ENCODE results near the gene RFT1. TPM values are rescaled to one million over a fixed set of nuclear protein-coding genes. Genes with fewer than 3 reads are reported as not detected.

Gene RFT1
- total RNA-seq, 1 donor from 2014 or later: 27.7 TPM

GRCh38 chr3:53129344-53129743 is 891 bp downstream of the RFT1 start:
- peak overlapping the region; percentile 99 for H3K27ac Mint-ChIP-seq
- TF ChIP-seq CTCF (IDR thresholded peaks at IDR 0.05; ENCODE audit: unreplicated experiment): no peak
- no peaks in the 10 kb centered on the region for H3K9me3 Mint-ChIP-seq
- no peaks in the 10 kb centered on the region for H3K27me3 Mint-ChIP-seq (ENCODE audit: low read depth)
- DNase-seq (ENCODE audit: low spot score in 2 of 2, unreplicated experiment in 2 of 2): no peak
- H3K36me3 Mint-ChIP-seq: peaks cover 13% of the 10 kb centered on the region
- H3K4me3 Mint-ChIP-seq: peak overlapping the region; percentile 89
- peaks cover 18% of the 10 kb centered on the region for H3K4me1 Mint-ChIP-seq

DNA sequence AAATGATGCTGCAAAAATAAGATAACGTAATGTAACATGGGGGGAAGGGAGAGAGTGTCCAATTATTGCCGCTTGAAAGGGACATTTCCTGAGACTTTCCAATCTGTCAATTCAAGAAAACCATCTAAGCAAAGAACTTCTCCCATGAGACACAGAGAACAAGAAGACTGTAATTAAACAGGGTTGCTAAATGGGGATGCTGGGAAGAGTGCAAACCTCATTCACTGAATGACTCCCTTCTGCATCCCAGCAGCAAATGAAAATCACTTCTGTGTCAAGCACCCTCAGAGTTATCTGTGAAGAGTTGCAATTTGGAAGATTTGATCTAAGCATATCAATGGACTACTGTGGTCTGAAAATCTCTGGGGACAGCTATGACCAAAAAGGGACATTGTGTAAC is 3.6 kb downstream of the RFT1 start:
- Mint-ChIP-seq H3K9me3 (no peaks in the 10 kb centered on the region), H3K27ac (no peak overlapping the region), H3K4me3 (no peak overlapping the region), H3K36me3 (peaks cover 28% of the 10 kb centered on the region), H3K27me3 (ENCODE audit: low read depth) (no peaks in the 10 kb centered on the region), H3K4me1 (peaks cover 18% of the 10 kb centered on the region)
- no peak for DNase-seq (ENCODE audit: low spot score in 2 of 2, unreplicated experiment in 2 of 2)
- TF ChIP-seq CTCF (IDR thresholded peaks at IDR 0.05; ENCODE audit: unreplicated experiment): no peak

DNA sequence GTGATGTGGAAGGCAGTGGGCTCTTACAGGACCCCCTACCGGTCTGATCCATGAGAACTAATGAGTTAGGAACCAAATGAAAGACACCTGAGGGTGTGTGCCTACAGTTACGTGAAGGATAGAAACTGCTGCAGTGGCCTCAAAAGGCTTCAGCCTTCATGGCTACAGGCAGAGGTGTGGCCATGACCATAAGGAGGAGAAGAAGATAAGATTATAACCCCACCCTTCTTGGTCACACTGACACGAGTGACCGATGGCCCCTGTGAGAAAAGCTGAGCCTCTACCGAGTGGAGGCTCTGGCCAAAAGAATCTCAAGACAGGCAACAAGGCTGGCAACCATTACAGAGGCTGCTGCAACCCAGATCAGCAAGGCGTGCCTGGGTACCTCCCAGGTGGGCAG is 6.3 kb downstream of the RFT1 start:
- H3K9me3 Mint-ChIP-seq: no peaks in the 10 kb centered on the region
- H3K27me3 Mint-ChIP-seq (ENCODE audit: low read depth): no peaks in the 10 kb centered on the region
- H3K27ac Mint-ChIP-seq: no peak overlapping the region
- no peak overlapping the region for H3K4me3 Mint-ChIP-seq
- peaks cover 34% of the 10 kb centered on the region for H3K36me3 Mint-ChIP-seq
- no peaks in the 10 kb centered on the region for H3K4me1 Mint-ChIP-seq
- no peak for DNase-seq (ENCODE audit: low spot score in 2 of 2, unreplicated experiment in 2 of 2)
- TF ChIP-seq CTCF (IDR thresholded peaks at IDR 0.05; ENCODE audit: unreplicated experiment): no peak

- TF ChIP-seq CTCF (IDR thresholded peaks at IDR 0.05; ENCODE audit: unreplicated experiment): no peak
These were observed 6.7 kb downstream of the RFT1 start for GRCh38 chr3:53123510-53123909.

GRCh38 chr3:53122933-53123305 is 7.3 kb downstream of the RFT1 start:
- Mint-ChIP-seq H3K4me1 (no peaks in the 10 kb centered on the region), H3K27me3 (ENCODE audit: low read depth) (no peaks in the 10 kb centered on the region), H3K27ac (no peak overlapping the region), H3K36me3 (peaks cover 40% of the 10 kb centered on the region), H3K4me3 (no peak overlapping the region), H3K9me3 (no peaks in the 10 kb centered on the region)
- TF ChIP-seq CTCF (IDR thresholded peaks at IDR 0.05; ENCODE audit: unreplicated experiment): no peak
- no peak for DNase-seq (ENCODE audit: low spot score in 2 of 2, unreplicated experiment in 2 of 2)

More at GRCh38 chr3:53123510-53123909, 6.7 kb downstream of the RFT1 start:
- Mint-ChIP-seq H3K36me3 (peaks cover 35% of the 10 kb centered on the region), H3K27me3 (ENCODE audit: low read depth) (no peaks in the 10 kb centered on the region), H3K4me3 (no peak overlapping the region), H3K27ac (no peak overlapping the region), H3K9me3 (no peaks in the 10 kb centered on the region), H3K4me1 (no peaks in the 10 kb centered on the region)
- DNase-seq (ENCODE audit: low spot score in 2 of 2, unreplicated experiment in 2 of 2): no peak

All from mesothelial cell of epicardium (in vitro differentiated cells).